ENCODE data around the gene STK31.
"Not testable (repeated sequence)": the region's sequence is repeated elsewhere in the genome, so short reads cannot be mapped to it uniquely, and the experiment has no call there.

- TF ChIP-seq CTCF (IDR thresholded peaks at IDR 0.05; ENCODE audit: borderline replicate concordance, extremely low read depth, low read length, poor library complexity, severe bottlenecking); EZH2 (IDR thresholded peaks at IDR 0.05; ENCODE audit: borderline replicate concordance, low read depth, low read length, severe bottlenecking): not testable (repeated sequence)
Measured at GRCh38 chr7:23722587-23723216, 12.7 kb downstream of the STK31 start.
